ENCODE data around the gene TACR3. TPM values are rescaled to one million over a fixed set of nuclear protein-coding genes. Genes with fewer than 3 reads are reported as not detected.
"Not testable (repeated sequence)": the region's sequence is repeated elsewhere in the genome, so short reads cannot be mapped to it uniquely, and the experiment has no call there.

TACR3 gene
- total and polyA plus RNA-seq, 9 of the 15 experiments (the other 6 are each of a cell fraction or from before 2014, with no cell fraction given): not detected

DNA sequence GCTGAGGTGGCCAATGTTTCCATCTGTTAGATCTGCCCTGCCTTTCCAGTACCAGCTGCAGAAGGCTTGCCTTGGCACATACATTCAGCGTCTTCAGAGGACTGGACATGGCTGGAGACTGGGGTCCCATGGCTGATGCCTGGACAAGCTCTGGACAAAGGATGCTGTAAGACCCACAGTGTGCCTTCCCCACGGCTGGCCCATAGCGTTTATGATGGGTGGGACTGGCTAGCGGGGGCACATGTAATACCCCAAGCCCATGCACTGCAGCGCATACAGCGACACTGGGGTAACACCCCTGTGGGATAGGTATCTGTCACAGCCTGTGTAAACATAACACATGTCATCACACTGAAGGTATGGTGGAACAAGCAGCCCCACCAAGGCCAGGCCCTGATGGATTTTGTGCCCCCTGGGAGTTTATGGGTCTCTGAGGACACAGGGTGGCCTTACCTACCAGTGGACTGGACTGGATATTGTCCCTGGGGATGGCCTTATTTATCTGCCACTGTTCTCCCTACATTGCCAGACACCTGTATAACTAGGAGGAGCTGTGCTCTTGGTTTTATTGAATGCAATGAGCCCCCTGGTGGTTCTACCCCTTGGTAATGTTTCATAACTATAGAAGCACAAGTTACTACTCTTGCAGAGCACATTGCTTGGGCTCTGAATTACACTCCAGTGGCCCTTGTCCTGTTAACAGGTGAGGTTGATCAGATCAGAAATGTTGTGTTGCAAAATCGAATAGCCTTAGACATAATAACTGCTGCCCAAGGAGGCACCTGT is 34.3 kb upstream of the TACR3 start:
- Histone ChIP-seq H3K9ac (ENCODE audit: insufficient read depth in 1 of 2, low read depth in 2 of 2, low read length in 2 of 2) (no peak overlapping the region), H2AFZ (ENCODE audit: low read depth, low read length) (no peak overlapping the region)
- no peak for FAIRE-seq

DNA sequence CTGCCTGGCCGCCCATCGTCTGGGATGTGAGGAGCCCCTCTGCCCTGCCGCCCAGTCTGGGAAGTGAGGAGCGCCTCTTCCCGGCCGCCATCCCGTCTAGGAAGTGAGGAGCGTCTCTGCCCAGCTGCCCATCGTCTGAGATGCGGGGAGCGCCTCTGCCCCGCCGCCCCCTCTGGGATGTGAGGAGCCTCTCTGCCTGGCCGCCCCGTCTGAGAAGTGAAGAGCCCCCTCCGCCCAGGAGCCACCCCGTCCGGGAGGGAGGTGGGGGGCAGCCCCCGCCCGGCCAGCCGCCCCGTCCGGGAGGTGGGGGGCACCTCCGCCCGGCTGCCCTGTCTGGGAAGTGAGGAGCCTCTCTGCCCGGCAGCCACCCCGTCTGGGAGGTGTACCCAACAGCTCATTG is 3.4 kb upstream of the TACR3 start:
- H4K20me1 ChIP-seq (replicated peaks; ENCODE audit: control insufficient read depth, insufficient read depth, low read length); H3K79me2 ChIP-seq (ENCODE audit: control insufficient read depth, insufficient read depth, low read length); intact Hi-C loops (cut with micrococcal nuclease); CTCF ChIA-PET (ENCODE audit: low intra/inter-chr PET ratio); H3K9ac ChIP-seq (ENCODE audit: insufficient read depth in 1 of 2, low read depth in 2 of 2, low read length in 2 of 2); H3K27me3 ChIP-seq (ENCODE audit: control insufficient read depth in 2 of 2, insufficient read depth in 2 of 2, low read length in 2 of 2); in situ Hi-C loops (cut with MboI); ATAC-seq; POLR2A ChIA-PET; H3K4me2 ChIP-seq (ENCODE audit: insufficient read depth, low read length); FAIRE-seq; H3K36me3 ChIP-seq (ENCODE audit: control insufficient read depth, insufficient read depth, low read length); DNase-seq (ENCODE audit: extremely low read depth in 1 of 4, low spot score in 3 of 4); H3K4me1 ChIP-seq (replicated peaks in 1 of 2; ENCODE audit: control insufficient read depth in 2 of 2, insufficient read depth in 2 of 2, low read length in 2 of 2); H2AFZ ChIP-seq (ENCODE audit: low read depth, low read length); H3K9me1 ChIP-seq (ENCODE audit: control insufficient read depth, insufficient read depth, low read length); BruUV-seq (replicated peaks); H3K9me3 ChIP-seq (replicated peaks; ENCODE audit: control insufficient read depth, insufficient read depth, low read depth, low read length); H3K27ac ChIP-seq (ENCODE audit: extremely low read depth, low read depth, low read length); H3K4me3 ChIP-seq: not testable (repeated sequence)
- WGBS (ENCODE audit: insufficient coverage, low coverage, missing lambda C conversion rate): 0% methylated on average over 2 of the region's 27 CpGs

More for the DNA sequence above, 34.3 kb upstream of the TACR3 start:
- Histone ChIP-seq H3K4me3 (no peak overlapping the region), H3K79me2 (ENCODE audit: control insufficient read depth, insufficient read depth, low read length) (no peaks in the 10 kb centered on the region), H3K36me3 (ENCODE audit: control insufficient read depth, insufficient read depth, low read length) (no peaks in the 10 kb centered on the region), H3K9me1 (ENCODE audit: control insufficient read depth, insufficient read depth, low read length) (no peaks in the 10 kb centered on the region), H3K27me3 (ENCODE audit: control insufficient read depth in 2 of 2, insufficient read depth in 2 of 2, low read length in 2 of 2) (no peaks in the 10 kb centered on the region), H3K4me2 (ENCODE audit: insufficient read depth, low read length) (no peak overlapping the region), H3K9me3 (replicated peaks; ENCODE audit: control insufficient read depth, insufficient read depth, low read depth, low read length) (no peaks in the 10 kb centered on the region; the same call in 1 of the 2 replicates), H3K27ac (ENCODE audit: extremely low read depth, low read depth, low read length) (no peak overlapping the region), H3K4me1 (replicated peaks in 1 of 2; ENCODE audit: control insufficient read depth in 2 of 2, insufficient read depth in 2 of 2, low read length in 2 of 2) (no peaks in the 10 kb centered on the region), H4K20me1 (replicated peaks; ENCODE audit: control insufficient read depth, insufficient read depth, low read length) (no peaks in the 10 kb centered on the region)
- POLR2A ChIA-PET: no interaction called here
- CTCF ChIA-PET (ENCODE audit: low intra/inter-chr PET ratio): no interaction called here
- 8% methylated on average over 7 of the region's 7 CpGs for WGBS (ENCODE audit: insufficient coverage, low coverage, missing lambda C conversion rate)
- intact Hi-C loops (cut with micrococcal nuclease) (no loop called here), in situ Hi-C loops (cut with MboI) (no loop called here)
- TF ChIP-seq, protein P1, sequence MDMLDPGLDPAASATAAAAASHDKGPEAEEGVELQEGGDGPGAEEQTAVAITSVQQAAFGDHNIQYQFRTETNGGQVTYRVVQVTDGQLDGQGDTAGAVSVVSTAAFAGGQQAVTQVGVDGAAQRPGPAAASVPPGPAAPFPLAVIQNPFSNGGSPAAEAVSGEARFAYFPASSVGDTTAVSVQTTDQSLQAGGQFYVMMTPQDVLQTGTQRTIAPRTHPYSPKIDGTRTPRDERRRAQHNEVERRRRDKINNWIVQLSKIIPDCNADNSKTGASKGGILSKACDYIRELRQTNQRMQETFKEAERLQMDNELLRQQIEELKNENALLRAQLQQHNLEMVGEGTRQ (CRISPR knock-in tag; IDR thresholded peaks at IDR 0.05): no peak
- TF ChIP-seq, protein P2, sequence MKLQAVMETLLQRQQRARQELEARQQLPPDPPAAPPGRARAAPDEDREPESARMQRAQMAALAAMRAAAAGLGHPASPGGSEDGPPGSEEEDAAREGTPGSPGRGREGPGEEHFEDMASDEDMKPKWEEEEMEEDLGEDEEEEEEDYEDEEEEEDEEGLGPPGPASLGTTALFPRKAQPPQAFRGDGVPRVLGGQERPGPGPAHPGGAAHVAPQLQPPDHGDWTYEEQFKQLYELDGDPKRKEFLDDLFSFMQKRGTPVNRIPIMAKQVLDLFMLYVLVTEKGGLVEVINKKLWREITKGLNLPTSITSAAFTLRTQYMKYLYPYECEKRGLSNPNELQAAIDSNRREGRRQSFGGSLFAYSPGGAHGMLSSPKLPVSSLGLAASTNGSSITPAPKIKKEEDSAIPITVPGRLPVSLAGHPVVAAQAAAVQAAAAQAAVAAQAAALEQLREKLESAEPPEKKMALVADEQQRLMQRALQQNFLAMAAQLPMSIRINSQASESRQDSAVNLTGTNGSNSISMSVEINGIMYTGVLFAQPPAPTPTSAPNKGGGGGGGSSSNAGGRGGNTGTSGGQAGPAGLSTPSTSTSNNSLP (IDR thresholded peaks at IDR 0.05; ENCODE audit: borderline replicate concordance, low read depth, low read length): no peak
- no peak for DNase-seq (ENCODE audit: extremely low read depth in 1 of 4, low spot score in 3 of 4)
- no peak for ATAC-seq
- no TSS peak for BruUV-seq (replicated peaks)
